HPDE6-E6E7 (cell line): ENCODE results near the gene CD200R1L.

Experiments used
- DNase-seq: peaks from one replicate; pipeline ENCODE4 v3.0.0; 2011; ENCODE audit warnings: missing footprints; ENCODE audit errors: extremely low spot score

CD200R1L gene

DNA sequence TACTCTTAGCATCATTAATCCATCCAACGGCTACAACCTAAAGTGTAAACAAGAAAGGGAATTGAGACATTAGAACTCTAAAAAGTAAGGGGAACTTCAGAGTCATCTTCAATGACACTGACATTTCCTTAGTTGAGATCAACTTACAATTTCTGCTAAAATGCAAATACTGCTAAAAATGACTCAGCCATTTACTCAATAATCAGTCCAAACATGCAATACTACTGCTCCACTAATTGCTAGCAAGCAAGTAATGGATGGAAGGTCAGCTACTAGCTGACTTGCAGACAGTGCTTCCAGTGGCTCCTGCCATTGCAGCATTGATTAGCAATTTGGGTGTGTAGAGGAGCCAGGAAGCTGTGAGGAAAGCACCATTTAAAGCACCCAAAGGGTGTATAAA is 28.4 kb downstream of the CD200R1L start:
- peak; percentile 11 for DNase-seq

DNA sequence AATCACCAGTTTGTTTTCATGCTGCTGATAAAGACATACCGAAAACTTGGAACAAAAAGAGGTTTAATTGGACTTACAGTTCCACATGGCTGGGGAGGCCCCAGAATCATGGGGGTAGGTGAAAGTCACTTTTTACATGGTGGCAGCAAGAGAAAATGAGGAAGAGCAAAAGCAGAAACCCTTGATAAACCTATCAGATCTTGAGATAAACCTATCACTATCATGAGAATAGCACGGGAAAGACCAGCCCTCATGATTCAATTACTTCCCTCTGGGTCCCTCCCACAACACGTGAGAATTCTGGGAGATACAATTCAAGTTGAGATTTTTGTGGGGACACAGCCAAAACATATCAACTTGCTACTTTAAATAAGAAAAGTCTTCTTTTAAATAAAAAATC is 28.9 kb downstream of the CD200R1L start:
- no peak for DNase-seq

DNA sequence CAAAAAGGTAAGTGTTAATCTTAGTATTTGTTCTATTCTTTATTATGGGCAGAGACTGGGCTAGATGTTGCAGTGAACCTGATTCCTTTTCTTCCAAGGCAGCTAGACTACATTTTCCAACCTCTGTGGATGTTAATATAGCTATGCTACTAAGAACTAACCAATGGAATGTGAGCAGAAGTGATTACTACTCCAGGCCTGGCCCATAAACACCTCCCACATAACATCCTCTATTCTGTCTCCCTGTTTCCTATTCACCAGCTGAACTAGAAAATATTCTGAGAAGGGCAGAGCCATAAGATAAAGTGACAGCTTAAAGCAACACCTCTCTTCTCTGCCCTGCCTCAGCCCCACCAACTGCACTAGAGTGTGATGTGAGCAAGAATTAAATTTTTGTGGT is 29.4 kb downstream of the CD200R1L start:
- DNase-seq: no peak

DNA sequence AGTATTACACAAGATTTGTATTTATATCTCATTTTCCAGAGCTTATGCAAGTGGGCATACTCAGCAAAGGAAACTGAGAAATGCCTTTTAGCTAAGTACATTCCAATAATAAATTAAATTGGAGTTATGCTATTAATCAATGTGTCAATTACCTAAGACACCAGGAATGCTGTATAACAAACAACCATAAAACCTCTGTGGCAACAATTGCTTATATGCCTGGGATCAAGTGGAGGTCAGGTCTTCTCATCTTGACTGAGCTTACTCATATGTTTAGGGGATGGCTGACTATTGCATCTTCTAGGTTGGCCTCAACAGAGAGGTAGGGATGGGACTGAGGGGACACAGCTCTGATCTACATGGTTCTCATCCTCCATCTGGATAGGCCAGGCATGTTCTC is 30.7 kb downstream of the CD200R1L start:
- DNase-seq: no peak

DNA sequence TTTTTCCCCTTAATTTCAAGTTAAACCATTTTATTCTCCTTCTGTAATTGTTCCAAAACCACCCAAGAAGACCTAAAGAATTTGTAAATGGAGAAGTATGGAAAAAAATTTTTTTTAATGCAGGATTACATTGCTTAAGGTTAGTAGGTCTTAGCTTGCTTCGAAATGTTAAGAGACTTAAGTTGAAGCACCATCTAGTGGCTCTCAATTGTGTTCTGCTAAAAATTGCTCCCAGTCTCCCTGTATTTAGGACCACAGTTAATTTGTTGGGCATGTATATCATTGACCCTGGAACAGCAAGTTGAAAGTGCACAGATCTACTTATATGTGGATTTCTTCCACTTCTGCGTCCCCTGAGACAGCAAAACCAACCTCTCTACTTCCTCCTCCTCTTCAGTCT is 32.4 kb downstream of the CD200R1L start:
- peak; percentile 21 for DNase-seq

DNA sequence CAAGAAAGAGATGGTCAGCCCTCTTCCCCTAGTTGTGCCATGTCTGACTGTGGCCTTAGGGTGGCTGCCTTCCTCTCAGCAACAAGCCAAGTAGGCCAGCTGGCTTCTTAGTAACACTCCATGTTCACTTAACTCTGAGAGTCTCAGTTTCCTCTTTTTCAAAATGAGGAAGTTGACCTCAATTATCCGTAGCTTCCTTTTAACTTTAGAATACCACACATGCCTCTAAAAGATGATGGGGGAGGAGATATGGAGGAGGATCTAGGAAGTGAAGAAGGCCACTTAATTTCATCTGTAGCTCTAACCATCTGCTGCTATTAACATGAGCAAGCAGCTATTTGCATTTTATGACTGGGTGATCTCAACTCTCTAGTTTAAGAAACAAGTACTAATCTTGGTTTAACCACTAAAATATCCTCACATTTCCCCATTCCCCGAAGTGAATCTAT is 32.9 kb downstream of the CD200R1L start:
- no peak for DNase-seq

DNA sequence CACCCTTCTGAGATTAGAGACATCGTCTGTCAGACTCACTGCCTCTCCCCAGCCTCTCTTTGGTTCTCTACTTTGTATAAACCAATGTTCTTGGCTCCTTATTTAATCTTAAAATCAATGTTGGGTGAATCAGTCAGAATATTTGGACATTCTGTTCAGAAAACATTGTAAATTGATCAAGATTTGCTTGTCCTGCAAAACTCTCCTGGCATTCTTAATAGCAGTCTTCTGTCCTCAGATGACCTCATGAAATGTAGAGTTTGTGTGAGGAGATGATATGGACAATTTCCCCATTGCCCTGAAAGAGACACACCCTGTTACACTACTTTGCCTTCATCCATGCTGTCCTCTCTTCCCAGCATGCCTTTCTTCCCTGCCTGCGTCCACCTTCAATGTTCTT is 33.6 kb downstream of the CD200R1L start:
- no peak for DNase-seq

DNA sequence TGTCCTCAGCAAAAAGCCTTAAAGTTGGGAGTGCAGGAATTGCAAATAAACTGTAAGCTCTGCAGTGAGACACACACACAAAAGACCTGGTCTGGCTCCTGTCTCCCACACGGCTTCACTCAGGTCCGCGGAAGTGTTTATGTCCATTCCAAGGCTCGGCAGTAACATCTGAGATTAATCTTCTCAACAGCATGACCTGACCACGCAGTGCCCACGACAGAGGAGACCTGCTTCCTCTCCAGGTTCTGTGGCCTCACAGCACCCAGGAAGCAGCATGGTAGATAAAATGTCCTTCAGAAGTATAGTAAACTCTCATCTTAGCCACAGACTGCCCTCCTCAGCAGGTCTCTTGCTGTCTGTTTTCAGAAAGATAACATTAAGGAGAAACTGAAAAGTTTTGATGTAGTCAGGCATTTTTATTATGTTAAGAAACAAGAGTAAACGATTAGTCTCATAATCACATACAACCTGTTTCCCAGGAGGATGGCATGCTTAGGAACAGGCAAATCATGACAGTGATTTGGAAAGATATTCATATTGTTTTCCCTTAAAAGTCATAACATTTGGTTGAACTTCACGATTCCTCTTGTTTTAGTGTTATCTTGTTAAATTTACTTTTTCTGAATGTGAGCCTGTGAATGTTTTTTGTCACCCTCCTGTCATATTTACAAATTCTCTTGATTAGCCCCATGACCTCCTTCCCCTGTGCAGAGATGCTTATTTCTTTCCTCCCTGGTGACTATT is 34.6 kb downstream of the CD200R1L start:
- no peak for DNase-seq

DNA sequence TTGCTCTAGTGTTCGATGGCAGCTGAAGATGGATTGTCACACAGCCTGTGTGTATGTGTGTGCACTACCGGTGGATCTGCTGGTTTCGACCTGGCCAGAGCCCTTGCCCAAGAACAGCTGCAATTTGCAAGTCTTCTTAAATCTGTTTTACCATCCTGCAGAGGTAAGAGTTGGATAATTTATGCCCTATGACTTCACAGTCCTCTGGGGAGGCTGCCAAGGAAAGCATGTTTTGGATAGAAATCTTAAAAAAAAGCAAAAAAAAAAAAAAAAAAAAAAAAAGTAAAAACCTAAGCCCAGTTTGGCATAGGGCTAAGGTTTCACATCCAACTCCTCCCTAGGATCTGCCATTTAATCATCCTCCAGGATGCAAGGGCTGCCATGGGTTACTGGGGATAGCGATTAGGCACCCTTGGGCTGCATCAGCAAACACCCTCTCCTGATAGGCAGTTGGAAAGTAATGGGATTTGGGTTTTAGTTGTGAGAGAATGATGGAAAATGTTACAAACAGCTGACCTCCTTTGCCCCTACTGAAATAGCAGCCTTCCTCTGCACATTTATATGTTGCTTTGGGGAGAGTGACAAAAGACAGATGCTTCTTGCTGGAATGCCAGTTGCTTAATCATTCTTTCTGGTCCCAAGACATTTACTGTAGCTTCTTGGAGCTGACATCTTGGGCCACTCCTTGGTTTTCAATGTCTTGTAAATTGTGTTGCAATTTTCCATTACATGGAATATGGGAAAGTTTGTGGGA is 35.4 kb downstream of the CD200R1L start:
- no peak for DNase-seq

DNA sequence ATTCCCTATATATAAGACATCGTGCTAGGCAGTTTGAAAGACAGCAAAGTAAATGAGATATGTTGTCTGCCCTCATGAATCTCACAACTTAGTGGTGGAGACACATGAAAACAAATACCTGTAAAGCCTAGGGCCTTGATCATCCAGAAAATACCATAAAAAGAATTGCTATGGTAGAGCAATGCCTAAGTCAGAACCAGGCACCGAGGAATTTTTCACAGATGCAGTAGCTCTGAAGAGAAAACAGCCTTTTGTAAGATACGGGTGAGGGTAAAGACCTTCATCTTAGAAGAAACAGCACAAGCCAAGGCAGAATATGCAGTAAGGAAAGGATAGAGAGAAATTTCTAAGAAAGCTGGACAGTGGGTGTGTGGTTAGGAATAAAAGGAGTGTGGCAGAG is 36.1 kb downstream of the CD200R1L start:
- DNase-seq: no peak

DNA sequence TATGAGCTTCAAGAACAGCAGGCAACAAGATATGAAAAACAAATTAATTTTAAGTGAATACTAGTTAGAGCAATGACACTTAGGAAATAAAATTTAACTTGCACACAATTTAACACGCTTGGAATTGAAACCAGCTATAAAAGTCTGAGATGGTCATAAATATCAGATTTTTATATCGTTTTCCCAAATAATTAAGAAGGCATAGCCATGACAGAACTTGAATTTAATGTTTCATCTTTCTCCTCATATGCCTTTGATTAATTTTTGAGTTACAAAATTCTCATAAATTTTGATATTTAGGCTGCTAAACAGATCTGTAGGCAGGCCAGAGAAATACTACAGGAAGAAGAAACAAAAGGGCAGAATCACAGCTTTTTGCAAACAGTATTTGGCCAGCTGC is 38.5 kb downstream of the CD200R1L start:
- DNase-seq: no peak

DNA sequence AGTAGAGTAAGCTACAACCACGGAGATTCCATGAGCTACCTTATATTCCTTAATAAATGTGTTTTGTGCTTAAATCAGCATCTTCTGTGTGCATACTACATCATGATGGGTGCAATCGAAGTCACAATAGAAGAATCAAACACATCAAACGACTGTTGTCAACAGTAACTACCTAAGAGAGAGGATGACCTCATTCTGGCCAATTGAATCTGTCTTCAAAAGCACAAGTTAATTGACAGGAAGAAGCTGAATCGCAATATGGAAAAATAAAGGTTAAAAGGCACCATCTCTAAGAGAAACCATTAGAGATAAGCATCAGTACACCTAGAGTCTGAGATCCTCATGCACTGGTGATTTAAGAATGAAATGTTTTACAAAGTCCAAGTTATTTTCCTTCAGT is 39.0 kb downstream of the CD200R1L start:
- no peak for DNase-seq

DNA sequence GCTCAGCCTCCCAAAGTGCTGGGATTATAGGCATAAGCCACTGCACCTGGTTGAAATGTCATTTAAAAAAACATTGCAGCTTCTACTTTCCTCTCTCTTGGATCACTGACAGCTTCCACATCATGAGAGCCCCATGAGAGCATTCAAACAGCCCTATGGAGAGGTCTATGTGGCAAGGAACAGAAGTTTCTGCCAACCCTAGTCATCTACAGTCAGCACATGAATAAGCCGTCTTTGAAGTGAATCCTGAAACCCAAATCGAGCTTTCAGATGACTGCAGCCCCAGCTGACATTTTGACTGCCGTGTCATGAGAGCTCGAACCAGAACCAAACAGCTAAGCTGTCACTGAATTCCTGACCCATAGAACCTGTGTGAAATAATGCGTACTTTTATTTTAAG is 39.8 kb downstream of the CD200R1L start:
- no peak for DNase-seq

DNA sequence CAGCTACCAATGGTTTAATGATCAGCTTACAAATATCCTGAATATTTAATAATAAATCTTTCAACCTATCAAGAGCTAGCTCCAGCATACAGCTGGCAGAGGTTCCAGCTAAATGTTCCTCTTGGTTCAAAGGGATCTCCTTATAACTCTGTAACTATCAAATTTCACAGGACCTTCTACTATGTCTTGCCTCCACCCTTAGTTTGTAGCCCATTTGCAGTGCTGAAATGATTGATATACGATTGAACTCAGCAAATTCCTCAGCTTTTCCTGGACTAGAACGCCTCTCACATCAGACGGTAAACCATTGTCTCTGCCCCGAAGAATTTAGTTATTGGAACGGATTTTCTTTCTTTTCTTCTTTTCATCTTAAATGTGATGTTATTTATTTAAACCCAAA is 41.5 kb downstream of the CD200R1L start:
- DNase-seq: no peak

DNA sequence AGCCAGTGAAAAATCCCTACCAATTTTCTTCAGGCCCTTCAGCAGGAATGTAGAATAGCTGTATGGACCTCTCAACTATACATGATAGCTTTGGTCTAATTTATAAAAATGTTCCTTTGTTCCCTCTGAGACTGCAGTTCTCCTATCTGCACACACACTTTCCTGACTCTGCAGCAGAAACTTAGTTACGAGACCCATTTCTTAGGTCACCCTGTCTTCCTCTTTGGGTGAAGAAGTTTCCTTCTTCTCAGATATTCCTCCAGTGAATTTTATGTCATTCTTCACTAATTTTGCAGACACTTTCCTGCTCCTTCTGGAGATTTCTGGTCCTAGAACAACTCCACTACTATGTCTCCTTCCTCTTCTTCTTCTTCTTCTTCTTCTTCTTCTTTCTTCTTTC is 42.6 kb downstream of the CD200R1L start:
- DNase-seq: no peak

DNA sequence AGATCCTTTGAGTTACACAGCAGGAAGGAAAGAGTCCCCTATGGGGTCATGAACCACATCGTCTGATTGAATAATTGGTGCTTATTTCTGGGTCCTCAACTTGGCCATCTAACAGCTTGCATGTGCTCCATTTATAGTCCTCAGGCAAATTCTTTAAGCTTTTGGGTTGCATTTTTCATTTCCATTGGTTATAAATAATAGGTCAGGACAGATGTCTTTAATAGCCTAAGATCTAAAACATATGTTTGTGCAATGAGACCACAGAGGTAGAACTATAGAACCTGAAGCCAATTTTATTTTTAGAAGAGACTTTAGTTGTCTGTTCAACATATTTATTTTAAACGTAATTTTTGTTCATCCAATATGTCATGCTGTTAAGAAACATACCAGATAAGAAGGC is 43.2 kb downstream of the CD200R1L start:
- DNase-seq: no peak

DNA sequence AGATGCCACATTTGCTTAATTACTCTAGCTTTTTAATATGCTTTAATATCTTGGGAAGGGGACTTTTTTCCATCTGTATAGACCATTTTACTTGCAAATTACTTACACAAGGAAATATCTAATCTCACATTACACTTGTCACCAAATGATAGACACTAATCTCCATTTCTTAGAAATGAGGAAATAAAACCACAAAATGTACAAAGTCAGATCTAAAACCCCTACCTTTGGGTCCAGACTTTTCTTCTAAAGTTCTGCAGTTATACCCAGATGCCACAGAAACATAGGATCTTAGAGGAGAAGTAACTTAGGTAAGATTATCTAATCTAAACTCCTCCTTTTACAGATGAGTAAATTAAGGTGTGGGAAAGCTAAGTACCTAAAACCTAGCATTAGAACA is 44.3 kb downstream of the CD200R1L start:
- DNase-seq: no peak

DNA sequence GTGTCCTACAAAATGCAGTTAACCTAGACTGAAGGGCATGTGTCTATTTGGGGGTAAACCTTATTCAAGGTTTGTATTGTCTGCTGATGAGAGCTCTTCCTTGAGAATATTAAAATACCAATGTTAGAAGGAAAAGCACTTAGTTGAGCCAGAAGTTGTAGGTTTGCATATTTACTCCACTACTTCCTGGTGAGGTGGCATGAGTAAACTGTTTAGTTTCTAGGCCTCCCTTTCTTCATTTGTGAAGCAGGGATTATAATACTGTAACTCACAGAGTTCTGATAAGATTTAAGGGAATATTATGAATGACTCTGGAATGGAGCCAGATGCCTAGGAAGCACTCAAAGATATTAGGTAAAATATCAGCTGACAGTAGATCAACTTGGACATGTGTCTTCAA is 46.7 kb downstream of the CD200R1L start:
- peak; percentile 22 for DNase-seq

DNA sequence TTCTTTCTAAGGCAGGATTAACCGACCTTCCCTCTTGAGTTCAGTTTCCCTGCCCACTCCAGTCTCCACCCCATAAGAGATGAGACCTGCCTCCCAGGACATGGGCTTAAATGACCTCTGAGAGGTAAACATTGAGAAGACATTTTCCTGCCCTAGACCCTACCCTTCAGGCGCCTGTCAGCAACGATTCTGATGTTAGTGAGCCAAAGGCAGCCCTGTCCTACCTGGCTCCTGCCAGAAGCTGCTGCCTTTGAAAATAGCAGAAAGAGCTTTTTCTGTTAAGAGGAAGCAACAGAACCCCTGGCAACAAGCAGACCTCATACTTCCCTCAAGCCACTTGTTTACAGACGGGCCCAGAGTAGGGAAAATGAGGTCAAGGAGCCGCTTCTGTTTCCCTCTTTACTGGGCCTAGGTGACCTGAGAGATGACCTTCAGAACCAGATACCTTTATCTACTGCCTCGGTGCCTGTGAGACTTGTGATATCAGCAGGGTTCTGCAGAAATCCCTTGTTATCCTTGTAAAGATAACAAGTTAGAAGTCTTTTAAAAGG is 52.0 kb downstream of the CD200R1L start:
- no peak for DNase-seq

DNA sequence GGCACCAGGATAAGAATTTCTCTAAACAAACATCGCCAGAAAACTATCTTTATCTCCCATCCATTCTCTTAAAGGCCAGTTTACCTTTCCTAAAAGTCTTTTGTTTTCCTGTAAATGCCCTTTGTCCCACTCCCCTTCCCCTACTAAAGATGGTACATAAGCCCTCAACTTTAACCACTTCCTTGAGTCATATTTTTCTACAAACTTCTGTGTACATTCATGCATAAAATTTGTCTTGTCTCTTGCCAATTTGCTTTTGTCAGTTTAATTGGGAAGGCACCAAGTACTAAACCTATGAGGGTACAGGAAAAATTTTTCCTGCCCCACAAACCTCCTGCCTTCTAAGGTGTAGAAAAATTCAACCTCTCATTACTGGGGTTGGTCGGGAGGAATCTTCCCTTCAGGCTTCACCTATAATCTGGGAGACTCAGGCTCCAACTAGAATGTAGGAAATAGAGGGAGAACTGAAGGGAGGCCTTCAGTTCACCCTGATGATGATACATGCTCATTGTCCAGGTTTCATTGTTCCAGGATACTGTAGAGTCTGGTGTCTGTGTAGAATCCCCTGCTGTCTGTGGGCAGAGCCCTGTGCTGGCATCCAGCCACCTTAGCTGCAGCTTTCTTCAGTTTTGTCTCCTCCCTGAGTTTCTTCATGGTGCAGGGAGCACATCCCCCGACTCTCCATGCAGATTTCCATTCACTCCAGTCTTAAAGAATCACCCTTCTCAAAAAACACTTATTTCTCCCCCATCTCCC is 53.2 kb downstream of the CD200R1L start:
- no peak for DNase-seq

DNA sequence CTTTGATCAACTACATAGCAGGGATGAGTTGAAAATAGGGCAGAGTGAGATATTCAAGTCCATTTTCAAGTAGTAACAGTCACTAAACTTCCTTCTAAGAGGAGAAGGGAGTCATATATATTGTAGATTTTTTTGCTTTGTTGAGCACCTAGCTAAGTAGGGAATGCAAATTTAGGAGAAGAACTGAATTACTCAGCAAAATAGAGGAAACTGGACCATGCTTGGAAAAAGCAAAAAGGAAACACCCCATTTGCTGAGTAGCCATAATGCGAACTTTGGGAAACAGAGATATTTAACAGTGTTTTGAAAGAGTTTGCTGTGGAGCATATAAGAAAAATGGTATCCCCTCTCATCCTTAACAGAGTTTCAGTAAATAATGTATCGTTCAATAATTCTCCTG is 54.9 kb downstream of the CD200R1L start:
- DNase-seq: no peak

DNA sequence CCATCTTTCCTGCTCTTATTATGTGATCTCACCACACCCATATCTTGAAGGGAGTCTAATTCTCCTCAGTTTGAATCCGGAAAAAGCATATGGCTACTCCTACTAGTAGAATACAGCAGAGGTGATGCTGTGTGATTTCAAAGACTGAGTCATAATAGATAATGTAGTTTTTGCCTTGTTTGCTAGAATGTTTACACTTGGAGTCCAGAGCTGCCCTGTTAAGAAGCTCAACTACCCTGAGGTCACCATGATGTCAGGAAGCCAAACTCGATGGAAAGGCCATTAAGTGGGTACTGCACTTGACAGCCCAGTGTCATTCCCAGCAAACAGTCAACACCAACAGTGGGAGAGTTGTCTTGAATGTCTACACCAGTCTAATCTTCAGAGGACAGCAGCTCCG is 56.9 kb downstream of the CD200R1L start:
- DNase-seq: no peak
